ENCODE measurements around the gene SETX. TPM values are rescaled to one million over a fixed set of nuclear protein-coding genes. Genes with fewer than 3 reads are reported as not detected.

Gene SETX
- total and polyA plus RNA-seq, 2 of the 13 experiments (the other 11 are each of a cell fraction or from before 2014, with no cell fraction given), result 13.2 to 39.0 TPM

DNA sequence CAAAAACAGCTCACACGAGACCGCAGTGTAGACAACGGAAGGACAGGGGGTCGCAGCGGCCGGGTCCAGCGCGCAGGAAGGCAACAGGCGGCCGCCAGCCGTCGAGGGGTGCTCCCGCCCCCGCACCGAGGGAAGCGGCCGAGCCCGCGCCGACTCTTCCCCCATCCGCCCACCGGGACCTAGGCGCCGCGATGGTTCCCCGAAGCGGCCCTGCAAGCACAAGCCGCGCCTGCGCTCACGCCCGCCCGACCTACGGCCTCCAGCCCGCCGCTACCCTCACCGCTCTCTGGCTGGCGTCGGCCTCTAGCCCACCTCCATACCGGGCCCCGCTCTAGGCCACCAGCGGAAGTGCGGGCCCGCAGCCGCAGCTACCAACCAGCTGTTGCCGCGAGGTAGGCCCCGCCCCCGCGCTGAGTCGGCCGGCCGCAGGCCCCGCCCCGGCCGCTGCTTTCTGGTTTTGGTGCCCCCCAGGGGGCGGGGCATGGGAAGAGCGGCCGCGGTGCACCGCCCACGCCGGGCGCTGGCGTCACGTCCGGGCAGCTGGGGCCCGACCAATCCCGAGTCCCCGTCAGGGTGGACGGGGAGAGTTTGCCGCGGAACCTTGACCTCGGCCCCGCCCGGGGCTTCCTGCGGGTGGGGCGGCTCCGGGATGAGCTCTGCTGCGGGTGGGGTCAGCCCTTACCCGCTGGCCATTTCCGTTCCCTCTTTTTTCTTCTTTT is at the start of gene SETX (continued):
- TF ChIP-seq HES4 (CRISPR knock-in tag; IDR thresholded peaks at IDR 0.05; ENCODE audit: borderline replicate concordance) (0 out of 2 replicates have a peak, but pooled peaks have one; percentile 29), MATR3 (CRISPR knock-in tag; IDR thresholded peaks at IDR 0.05) (no peak), FOXO1 (CRISPR knock-in tag; IDR thresholded peaks at IDR 0.05) (peak; percentile 52; the same call in 1 of the 2 replicates), YY1 (IDR thresholded peaks at IDR 0.05; ENCODE audit: insufficient read depth, insufficient replicate concordance, low read depth, low read length) (peak; percentile 61), USF2 (IDR thresholded peaks at IDR 0.05; ENCODE audit: low read depth, low read length) (no peak), USF2 (CRISPR knock-in tag; IDR thresholded peaks at IDR 0.05; ENCODE audit: borderline replicate concordance) (peak; percentile 35; the same call in 1 of the 2 replicates), U2AF1 (optimal IDR thresholded peaks at IDR 0.05; ENCODE audit: low read depth, low read length) (no peak), AGO2 (optimal IDR thresholded peaks at IDR 0.05; ENCODE audit: low read depth, low read length) (peak; percentile 70), ZNF350 (CRISPR knock-in tag; IDR thresholded peaks at IDR 0.05; ENCODE audit: borderline replicate concordance, low read depth) (no peak), ZNF205 (CRISPR knock-in tag; IDR thresholded peaks at IDR 0.05) (no peak), HNF1B (CRISPR knock-in tag; IDR thresholded peaks at IDR 0.05) (no peak), ZNF792 (CRISPR knock-in tag; IDR thresholded peaks at IDR 0.05) (peak; percentile 32; the same call in 1 of the 2 replicates), MLLT10 (CRISPR knock-in tag; IDR thresholded peaks at IDR 0.05) (no peak), ZNF691 (CRISPR knock-in tag; IDR thresholded peaks at IDR 0.05; ENCODE audit: borderline replicate concordance, low read depth) (0 out of 2 replicates have a peak, but pooled peaks have one; percentile 30), ZNF841 (CRISPR knock-in tag; IDR thresholded peaks at IDR 0.05; ENCODE audit: borderline replicate concordance) (no peak), ZC3H13 (CRISPR knock-in tag; IDR thresholded peaks at IDR 0.05) (no peak), PITX1 (CRISPR knock-in tag; IDR thresholded peaks at IDR 0.05) (no peak), ZNF678 (CRISPR knock-in tag; IDR thresholded peaks at IDR 0.05) (no peak), TRIM24 (CRISPR knock-in tag; IDR thresholded peaks at IDR 0.05) (no peak), ETV5 (CRISPR knock-in tag; IDR thresholded peaks at IDR 0.05; ENCODE audit: borderline replicate concordance) (peak; percentile 73), ZBTB3 (CRISPR knock-in tag; IDR thresholded peaks at IDR 0.05; ENCODE audit: borderline replicate concordance, low read depth) (no peak), SIN3A (IDR thresholded peaks at IDR 0.05; ENCODE audit: borderline replicate concordance, low read depth, low read length) (peak; percentile 63; the same call in 1 of the 2 replicates), ZNF460 (CRISPR knock-in tag; IDR thresholded peaks at IDR 0.05; ENCODE audit: borderline replicate concordance) (no peak)
- TF ChIP-seq, protein P1, sequence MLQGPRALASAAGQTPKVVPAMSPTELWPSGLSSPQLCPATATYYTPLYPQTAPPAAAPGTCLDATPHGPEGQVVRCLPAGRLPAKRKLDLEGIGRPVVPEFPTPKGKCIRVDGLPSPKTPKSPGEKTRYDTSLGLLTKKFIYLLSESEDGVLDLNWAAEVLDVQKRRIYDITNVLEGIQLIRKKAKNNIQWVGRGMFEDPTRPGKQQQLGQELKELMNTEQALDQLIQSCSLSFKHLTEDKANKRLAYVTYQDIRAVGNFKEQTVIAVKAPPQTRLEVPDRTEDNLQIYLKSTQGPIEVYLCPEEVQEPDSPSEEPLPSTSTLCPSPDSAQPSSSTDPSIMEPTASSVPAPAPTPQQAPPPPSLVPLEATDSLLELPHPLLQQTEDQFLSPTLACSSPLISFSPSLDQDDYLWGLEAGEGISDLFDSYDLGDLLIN (CRISPR knock-in tag; IDR thresholded peaks at IDR 0.05; ENCODE audit: borderline replicate concordance), result peak; percentile 72; the same call in 1 of the 2 replicates
- TF ChIP-seq, protein P2, sequence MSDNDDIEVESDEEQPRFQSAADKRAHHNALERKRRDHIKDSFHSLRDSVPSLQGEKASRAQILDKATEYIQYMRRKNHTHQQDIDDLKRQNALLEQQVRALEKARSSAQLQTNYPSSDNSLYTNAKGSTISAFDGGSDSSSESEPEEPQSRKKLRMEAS (IDR thresholded peaks at IDR 0.05), result no peak
